ENCODE data around the gene IFIT2. TPM values are rescaled to one million over a fixed set of nuclear protein-coding genes. Genes with fewer than 3 reads are reported as not detected.
"Not testable (repeated sequence)": the region's sequence is repeated elsewhere in the genome, so short reads cannot be mapped to it uniquely, and the experiment has no call there.

Gene IFIT2
- total RNA-seq, 1 donor from 2014 or later = 1.5 TPM

DNA sequence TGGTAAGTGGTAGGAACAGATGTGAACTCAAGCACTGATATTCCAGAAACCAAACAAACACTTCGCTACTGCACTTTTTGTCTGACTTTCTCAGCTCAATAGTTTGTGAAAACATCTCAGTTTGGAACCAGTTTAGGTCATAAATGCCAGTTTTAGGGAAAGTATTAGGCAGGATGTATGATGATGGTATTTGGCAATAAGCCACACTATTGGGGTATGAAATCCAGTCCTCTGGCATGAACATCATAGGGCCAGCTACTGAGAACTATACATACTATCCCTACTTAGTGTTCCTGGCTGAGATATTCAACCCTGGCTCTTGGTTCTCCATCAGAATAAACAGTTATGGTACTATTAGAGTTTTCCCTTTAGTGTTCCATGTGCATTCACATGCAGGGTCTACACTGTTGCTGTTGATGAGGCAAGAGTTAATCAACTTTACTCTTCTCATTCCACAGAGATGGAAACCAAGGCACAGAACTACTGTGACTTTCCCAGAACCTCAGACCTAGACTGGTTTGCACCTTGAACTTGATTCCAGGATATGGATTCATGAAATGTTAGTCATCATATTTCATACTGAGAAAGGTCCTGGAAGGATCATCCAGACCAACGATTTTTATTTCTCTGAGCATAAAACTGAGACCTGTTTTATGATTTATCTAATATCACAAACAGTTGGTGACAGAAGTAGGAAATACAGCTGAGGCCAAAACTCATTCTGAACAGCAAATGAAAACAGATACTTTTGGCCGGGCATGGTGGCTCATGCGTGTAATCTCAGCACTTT lies 20.0 kb upstream of the IFIT2 start:
- ATAC-seq = no peak

DNA sequence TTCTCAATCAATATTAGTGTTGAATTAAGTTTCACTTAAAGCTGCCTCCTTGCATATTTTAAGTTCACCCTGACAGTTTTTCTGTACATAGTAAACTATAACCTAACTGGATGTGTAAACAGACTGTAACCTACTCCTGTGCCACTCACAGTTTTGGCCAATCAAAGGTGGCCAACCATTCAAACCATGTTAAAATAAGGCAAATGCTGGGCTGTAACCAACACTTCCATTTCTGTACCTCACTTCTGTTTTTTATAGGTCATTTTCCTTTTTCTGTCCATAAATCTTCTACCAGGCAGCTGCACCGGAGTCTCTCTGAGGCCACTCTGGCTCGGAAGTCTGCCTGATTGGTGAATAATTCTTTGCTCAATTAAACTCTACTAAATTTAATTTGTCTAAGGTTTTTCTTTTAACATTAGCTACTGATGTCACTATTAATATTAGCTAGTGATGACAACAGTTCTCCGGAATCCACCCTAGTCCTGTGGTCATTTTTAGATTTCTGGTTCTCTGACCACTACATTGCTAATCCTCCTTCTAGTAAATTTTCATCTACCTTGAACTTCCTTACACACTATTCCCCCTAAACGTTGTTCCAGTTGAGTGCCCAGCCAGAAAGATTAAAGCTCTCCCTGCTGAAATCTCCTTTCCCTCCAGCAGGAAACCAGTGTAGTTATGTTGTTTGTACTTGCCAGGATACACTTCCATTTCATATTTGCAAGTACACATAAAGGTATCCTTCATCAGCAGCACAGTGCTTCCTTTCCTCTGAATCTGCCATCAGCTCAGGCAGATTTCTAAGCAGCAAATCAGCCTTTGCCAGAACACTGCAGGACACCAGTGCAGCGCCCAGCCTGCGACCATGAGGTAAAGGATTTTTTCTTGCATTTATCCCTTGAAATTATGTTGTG lies 18.6 kb upstream of the IFIT2 start:
- ATAC-seq = no peak

DNA sequence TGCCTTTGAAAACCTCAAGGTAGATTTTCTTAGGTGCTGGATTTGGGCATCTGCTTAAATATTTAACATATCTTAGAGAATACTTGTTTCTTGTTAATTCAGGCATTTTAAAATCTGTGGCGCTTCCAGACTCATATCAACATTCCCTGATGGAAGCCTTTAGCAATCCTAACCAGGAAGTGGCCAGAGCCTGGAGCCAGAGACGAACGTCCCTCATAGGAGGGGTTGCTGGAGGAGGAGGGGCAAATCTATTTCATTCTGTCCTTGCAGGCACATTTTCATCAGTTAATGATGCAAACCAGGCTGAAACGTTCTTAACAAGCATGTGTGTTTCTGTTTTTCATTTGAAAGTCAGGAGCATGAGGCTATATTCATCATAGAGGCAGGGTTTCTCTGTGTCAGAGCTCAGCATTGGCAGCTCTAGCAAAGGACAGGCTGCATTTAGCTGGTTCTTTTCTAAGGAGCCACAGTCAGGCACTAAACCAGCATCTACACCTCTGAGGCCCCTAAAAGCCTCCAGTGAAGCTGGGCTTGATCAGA lies 17.8 kb upstream of the IFIT2 start:
- ATAC-seq = no peak

DNA sequence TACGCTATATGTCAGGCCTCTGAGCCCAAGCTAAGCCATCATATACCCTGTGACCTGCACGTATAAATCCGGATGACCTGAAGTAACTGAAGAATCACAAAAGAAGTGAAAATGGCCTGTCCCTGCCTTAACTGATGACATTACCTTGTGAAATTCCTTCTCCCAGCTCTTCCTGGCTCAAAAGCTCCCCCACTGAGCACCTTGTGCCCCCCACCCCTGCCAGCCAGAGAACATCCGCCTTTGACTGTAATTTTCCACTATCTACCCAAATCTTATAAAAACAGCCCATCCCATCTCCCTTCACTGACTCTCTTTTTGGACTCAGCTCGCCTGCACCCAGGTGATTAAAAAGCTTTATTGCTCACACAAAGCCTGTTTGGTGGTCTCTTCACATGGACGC lies 17.1 kb upstream of the IFIT2 start:
- ATAC-seq = not testable (repeated sequence)

DNA sequence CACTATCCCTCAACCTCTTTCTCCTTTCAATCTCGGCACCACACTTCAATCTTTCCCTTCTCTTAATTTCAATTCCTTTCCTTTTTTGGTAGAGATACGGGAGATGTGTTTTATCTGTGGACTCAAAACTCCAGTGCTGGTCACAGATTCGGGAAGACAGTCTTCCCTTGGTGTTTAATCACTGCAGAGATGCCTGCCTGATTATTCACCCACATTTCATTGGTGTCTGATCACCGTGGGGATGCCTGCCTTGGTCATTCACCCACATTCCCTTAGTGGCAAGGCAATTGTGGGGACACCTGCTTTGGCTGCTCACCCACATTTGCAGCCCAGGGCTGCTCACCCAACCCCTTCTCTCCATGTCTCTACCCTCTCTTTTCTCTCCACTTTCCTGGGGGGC lies 16.5 kb upstream of the IFIT2 start:
- not testable (repeated sequence) for ATAC-seq

DNA sequence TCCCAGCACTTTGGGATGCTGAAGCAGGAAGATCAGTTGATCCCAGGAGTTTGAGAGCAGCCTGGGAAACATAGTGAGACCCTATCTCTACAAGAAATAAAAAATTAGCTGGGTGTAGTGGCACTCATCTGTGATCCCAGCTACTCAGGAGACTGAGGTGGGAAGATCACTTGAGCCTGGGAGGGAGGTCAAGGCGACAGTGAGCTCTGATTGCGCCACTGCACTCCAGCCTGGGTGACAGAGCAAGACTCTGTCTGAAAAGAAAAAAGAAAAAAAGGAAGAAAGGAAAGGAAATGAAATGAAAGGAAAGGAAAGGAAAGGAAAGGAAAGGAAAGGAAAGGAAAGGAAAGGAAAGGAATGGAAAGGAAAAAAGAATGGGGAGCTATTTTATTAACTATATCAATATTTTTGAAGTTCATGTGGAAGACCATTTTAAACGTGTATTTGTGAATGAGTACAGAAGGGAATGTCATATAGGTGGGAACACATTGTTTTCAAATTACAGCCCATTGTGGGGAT lies 7.1 kb upstream of the IFIT2 start:
- ATAC-seq = no peak

DNA sequence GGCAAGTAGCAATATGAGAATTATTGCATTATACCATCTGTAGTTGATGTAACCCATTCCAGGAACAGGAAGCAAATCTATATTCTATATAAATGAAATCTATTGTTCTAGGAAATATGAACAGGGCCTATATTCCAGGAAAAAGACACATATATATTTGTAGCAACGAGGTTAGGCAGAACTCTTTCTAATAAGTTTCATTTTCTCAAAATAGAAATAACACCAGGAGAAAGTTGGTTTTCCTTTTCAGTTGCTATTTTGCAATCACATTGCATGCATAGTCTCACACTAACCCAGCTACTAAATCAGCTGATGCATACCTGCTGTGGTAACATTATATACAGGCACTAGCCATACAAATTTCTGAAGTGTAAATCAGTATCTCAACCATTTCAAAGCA lies 6.2 kb upstream of the IFIT2 start:
- peak; percentile 56 for ATAC-seq

DNA sequence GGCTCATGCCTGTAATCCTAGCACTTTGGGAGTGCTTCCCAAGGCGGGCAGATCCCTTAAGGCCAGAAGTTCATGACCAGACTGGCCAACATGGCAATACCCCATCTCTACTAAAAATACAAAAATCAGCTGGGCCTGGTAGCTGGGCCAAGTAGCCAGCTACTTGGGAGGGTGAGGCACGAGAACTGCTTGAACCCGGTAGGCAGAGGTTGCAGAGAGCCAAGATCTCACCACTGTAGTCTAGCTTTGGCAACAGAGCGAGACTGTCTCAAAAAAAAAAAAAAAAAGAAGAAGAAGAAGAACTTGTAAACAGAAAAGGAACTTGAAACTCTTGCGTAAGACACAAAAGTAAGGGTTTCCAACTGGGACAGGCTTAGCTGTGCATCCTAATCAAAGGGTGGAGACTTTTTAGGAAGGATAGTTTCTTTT lies 5.6 kb upstream of the IFIT2 start:
- peak; percentile 46 for ATAC-seq

DNA sequence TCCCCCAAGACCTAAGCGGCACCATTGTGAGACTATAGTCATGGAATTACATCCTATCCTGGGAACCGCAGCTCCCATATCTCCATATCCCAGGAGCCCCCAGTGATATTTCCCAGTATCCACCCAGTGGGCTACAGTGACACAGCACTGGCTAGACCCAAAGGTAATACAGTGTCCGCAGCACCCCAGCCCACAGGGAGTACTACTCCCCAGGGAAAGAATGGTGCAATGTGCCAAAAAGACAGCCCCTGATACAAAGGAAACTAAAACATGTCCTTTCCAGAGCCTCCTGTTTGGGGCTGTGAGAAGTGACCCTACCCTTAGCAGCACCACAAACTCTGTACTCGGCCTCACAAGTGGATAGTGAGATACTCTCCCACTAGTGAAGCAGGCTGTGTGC lies 4.5 kb upstream of the IFIT2 start:
- ATAC-seq = peak; percentile 5

DNA sequence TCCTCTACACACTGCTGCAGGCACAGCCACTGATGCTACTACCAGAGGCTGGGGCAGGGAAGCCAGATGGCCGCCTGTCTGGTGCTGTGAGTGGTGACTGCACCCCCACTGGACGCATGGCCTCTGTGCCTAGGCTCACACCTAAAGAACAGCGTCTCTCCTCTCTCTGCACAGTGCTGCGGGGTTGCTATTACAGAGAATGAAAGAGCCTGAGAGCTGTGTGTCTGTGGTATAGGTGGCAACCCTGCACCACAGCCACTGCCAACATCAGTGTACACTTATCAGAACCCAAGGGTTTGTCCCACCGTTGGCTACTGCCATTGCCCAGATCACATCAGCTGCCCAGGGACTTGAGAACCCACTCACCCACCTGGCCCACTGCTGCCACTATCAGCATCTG lies 4.1 kb upstream of the IFIT2 start:
- no peak for ATAC-seq

DNA sequence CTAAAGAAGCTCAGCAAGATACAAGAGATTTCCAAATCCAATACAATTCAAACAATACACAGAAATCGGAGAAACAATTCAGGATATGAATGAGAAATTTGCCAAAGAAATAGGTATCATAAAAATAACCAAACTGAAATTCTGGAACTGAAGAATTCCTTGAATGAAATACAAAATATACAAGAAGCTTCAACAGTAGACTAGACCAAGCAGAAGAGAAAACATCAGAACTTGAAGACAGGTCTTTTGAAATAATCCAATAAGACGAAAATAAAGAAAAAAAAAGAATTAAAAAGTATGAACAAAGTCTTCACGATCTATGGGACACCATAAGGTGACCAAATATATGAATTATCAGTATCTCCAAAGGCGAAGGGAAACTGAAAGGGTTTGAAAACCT lies 2.8 kb upstream of the IFIT2 start:
- no peak for ATAC-seq

DNA sequence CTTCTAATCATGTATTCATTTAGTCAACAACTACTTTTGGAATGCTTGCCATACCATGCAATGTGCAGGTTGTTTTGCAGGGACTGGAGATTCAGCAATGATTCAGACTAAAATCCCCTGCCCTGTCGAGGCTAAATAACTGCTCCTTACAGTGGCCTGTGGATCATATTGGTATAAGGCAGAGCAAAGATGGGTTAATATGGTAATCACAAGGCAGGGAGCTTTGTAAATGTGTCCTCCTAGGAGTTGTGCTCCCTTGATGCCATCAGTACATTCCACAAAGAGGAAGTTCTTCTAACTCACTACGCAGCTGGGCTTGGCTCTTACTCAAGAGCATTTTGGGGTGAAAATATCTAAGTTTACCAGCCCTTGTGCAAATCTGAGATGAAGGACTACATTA lies 614 bp upstream of the IFIT2 start:
- ATAC-seq = peak; percentile 35

DNA sequence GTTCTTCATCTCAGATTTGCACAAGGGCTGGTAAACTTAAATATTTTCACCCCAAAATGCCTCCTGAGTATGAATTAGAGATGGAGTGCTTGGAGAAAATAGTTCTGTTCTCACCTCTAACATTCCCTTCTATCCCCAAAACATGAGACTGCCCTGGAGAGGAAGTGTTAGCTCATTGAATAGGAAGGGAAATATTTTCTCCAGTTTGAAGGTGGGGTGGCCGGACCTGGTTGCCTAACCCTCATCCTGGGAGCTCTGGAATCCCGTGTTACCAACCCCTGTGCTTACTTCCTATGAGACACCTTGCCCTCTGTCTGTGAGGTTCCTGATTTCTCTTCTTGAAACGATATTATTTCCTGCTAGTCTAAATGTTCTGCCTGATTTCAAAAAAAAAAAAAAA lies 779 bp downstream of the IFIT2 start:
- peak; percentile 29 for ATAC-seq

DNA sequence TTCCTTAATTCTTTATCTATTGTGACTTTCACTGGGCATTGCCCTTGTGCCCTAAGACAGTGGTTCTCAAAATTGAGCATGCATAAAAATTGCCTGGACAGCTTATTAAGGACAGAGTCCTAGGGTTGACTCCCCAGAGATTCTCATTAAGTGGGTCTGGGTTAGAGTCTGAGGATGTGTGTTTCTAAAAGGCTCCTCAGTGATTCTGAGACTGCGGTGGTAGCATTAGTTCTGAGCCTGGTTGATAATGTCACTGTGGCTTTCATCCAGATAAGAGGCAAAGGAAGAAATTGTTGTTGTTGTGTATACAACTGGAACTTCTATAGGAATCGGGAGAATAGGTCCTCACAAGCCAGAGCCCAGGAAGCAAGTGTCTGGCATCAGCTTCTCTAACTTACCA lies 1.3 kb downstream of the IFIT2 start:
- ATAC-seq = no peak

DNA sequence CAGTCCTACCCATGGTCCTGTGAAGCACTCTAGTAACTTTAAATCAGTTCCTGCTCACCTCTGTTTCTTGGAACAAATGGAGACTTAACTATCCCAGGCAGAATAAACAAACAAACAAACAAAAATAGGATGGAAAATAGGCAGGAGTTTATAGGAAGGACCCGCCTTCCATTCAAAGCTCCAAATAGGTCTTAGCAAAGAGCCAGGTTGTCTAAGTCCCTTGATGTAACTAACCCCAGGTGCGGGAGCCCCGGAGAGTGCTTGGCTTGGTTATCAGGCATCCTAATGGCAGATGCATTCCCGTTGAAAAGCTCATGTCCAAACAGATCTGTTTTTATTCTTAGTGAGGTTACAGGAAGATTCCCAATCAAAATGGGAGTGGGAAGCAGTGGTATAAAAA lies 2.2 kb downstream of the IFIT2 start:
- no peak for ATAC-seq

DNA sequence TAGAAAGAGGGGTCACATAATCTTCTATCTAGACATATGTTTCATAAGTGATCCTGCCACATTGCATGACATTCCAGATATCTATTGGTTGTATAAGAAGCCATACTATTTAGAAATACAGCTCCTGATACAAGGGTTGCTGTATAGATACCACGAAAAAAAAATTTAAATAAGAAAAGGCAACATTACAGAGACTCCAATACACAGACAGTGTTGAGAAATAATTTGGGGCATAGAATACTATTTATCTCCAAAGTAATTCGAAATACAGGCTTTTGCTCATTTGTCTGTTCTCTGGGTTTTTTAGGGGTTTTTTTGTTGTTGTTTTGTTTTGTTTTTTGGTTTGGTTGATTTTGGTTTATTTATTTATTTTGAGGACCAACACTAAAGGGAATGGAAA lies 2.6 kb downstream of the IFIT2 start:
- no peak for ATAC-seq

DNA sequence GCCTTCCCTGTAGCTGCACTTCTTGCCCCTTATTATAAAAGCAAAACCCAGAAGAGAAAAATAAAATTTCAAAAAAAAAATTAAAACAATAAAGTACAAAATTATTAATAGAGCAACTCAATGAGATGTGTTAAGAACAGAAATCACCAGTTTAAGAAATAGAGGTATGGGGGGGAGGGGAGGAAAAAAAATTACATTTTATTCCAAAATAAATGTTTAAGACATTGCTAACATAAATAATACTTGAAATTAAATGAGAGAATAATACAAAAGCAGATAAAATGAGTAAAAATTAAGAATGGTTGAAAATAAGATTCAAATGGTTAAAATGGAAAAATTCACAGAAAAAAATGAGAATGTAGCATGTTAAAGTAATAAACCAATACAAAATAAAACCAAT lies 3.1 kb downstream of the IFIT2 start:
- ATAC-seq = no peak

DNA sequence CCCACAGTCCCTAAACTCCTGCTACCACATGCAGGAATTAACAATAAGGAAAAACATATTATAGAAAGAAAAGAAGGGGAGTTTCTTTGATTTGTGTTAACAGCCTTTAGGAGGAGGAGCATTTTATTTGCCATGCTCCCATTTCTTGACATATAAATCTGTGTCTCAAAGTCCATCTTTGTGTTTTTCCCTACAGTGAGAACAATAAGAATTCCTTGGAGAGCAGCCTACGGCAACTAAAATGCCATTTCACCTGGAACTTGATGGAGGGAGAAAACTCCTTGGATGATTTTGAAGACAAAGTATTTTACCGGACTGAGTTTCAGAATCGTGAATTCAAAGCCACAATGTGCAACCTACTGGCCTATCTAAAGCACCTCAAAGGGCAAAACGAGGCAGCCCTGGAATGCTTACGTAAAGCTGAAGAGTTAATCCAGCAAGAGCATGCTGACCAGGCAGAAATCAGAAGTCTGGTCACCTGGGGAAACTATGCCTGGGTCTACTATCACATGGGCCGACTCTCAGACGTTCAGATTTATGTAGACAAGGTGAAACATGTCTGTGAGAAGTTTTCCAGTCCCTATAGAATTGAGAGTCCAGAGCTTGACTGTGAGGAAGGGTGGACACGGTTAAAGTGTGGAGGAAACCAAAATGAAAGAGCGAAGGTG lies 4.1 kb downstream of the IFIT2 start:
- ATAC-seq = no peak

DNA sequence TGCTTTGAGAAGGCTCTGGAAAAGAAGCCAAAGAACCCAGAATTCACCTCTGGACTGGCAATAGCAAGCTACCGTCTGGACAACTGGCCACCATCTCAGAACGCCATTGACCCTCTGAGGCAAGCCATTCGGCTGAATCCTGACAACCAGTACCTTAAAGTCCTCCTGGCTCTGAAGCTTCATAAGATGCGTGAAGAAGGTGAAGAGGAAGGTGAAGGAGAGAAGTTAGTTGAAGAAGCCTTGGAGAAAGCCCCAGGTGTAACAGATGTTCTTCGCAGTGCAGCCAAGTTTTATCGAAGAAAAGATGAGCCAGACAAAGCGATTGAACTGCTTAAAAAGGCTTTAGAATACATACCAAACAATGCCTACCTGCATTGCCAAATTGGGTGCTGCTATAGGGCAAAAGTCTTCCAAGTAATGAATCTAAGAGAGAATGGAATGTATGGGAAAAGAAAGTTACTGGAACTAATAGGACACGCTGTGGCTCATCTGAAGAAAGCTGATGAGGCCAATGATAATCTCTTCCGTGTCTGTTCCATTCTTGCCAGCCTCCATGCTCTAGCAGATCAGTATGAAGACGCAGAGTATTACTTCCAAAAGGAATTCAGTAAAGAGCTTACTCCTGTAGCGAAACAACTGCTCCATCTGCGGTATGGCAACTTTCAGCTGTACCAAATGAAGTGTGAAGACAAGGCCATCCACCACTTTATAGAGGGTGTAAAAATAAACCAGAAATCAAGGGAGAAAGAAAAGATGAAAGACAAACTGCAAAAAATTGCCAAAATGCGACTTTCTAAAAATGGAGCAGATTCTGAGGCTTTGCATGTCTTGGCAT lies 4.8 kb downstream of the IFIT2 start:
- no peak for ATAC-seq

DNA sequence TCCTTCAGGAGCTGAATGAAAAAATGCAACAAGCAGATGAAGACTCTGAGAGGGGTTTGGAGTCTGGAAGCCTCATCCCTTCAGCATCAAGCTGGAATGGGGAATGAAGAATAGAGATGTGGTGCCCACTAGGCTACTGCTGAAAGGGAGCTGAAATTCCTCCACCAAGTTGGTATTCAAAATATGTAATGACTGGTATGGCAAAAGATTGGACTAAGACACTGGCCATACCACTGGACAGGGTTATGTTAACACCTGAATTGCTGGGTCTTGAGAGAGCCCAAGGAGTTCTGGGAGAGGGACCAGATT lies 5.4 kb downstream of the IFIT2 start:
- no peak for ATAC-seq

DNA sequence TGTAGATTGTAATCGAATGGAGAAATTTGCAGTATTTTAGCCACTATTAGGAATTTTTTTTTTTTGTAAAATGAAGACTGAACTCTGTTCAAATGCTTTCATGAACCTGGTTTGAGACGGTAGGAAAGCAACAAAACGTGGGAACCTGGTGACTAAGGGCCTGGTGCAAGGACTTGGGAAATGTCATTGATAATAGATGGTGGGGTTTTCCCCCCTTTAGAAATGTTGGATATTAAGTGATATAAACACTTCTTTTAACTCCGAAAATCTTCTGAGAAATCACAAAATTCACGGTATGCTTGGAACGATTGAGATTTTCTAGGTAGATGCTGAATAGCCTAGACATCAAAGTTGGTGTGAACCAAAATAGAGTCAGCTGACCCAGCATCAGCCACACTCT lies 6.4 kb downstream of the IFIT2 start:
- no peak for ATAC-seq

DNA sequence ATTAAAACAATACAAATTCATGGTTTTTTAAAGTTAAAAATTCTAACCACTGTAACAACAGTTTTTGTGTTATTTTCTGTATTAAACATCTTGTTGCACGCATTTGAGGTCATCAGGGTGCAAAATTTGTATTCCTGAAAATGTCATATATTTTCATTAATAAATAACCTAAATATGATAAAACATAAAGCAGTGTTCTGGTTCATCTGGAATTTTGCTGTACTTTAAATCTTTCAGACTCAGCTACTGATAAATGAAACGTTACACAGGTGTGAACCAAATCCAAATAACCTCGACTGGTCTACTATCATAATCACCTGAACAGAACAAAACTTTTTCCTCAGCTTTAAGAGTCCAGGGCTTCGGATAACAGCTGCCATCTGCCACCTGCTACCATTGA lies 6.9 kb downstream of the IFIT2 start:
- no peak for ATAC-seq

All from esophagus mucosa (tissue), 1 donor.